GM21526 (cell line): ENCODE results near the gene MBD3L5.
"Not testable (repeated sequence)": the region's sequence is repeated elsewhere in the genome, so short reads cannot be mapped to it uniquely, and the experiment has no call there.

Source experiments
- ATAC-seq: cut with Tn5 transposase; IDR thresholded peaks from one replicate; pipeline ENCODE4 v1.9.1; 2021; ENCODE audit warnings: moderate library complexity; ENCODE audit not compliant: unreplicated experiment, low FRiP score

The MBD3L5 gene

DNA sequence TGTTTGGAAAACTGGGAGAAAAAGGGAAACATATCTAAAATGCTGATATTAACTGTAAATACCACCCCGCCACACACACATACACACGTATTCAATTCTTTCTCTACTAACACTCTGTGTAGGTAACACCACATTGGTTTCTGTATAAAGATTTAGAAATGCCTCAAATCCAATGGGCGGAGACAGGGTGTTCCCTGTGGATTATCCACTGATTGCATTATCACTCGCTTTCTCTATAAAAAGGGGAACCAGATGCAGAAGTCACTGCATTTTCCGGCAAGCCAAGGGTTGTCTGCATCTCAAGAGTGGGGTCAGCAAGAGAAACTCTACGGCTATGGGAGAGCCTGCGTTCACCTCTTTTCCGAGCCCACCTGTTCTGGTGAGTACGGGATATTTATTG lies at the start of gene MBD3L5:
MBD3L5 (plus strand) TSS at position 301 of the 400 bp plus-strand sequence; CDS start at position 335, 34 bp downstream.
- ATAC-seq = not testable (repeated sequence)

DNA sequence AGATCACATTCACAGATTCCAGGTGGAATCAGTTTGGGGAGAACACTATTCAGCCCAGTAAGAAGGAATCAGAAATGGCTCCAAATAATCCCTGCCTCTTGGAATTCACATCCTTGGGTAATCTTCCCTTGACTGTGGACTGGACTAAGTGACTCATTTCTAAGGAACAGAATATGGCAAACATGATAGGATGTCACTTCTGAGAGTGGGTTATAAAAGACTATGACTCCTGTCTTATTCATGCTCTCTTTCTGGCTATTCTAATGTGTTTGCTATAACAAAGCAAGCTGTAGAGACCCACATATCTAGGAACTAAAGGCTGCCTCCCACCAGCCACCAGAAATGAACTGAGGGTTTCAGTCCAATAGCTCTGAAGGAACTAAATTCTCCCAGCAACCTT lies 46.9 kb upstream of the MBD3L5 start:
- no peak for ATAC-seq

DNA sequence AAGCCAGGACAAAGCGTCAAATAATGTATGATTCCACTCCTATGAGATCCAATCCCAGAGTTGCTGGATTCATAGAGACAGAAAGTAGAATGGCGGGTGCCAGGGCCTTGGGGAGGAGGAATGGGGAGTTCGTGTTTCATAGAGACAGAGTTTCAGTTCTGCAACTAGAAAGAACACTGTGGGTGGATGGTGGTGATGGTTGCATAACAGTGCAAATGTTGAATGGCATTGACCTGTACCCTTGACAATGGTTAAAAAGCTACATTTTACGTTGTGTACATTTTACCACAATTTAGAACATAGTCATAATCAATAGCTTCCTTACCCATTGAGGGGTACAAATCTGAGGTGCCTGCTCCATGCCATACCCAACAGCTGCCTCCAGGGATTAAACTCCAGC lies 42.5 kb upstream of the MBD3L5 start:
- no peak for ATAC-seq

DNA sequence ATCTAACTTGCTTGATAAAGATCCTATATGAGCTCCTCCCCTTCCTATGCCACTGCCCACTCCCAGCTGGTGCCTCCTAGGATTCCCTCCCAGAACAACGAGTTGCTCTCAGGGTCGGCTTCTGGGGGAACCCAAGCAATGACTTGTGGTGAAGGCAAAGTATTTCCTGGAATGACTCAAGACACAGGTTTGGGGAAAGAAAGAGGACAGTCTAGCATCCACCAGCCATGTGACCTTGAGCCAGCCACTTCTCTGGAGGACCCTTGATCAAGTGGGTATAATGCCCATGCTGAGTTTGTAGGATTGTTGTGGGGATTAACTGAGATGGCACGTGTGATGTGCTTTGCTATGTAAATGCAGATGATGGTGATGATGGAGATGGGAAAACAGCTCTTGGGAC lies 42.1 kb upstream of the MBD3L5 start:
- ATAC-seq = no peak

DNA sequence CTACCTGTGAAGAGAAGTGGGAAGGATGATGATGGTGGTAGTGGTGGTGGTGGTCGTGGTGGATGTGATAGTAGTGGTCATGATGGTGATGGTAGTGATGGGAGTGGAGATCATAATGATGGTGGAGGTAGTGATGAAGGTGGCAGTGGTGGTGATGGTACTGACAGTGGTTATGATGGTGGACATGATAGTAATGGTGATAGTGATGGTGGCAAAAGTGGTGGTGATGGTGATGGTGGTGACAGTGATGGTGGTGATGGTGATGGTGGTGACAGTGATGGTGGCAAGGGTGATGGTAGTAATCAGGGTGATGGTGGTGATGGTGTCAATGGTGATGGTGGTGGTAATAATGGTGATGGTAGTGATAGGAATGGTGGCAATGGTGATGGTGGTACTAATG lies 35.3 kb upstream of the MBD3L5 start:
- no peak for ATAC-seq

DNA sequence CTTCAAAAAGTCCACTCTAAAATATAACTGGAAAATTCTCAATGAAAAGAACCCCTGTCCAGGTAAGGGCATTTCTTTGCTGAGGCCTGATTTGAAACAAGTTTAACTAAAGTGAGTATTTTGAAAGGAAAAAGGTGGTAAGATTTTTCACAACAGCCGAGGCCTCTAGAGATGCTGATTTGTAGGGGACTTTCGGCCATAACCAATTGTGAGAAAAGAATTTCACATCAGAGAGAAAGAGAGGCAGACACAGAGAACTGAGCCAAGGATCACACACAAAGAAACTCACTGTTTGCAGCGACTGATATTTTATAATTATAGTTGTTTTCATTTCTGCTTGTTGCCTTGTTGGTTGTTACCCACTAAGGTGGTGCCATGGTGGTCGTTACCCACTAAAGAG lies 33.6 kb upstream of the MBD3L5 start:
- no peak for ATAC-seq

DNA sequence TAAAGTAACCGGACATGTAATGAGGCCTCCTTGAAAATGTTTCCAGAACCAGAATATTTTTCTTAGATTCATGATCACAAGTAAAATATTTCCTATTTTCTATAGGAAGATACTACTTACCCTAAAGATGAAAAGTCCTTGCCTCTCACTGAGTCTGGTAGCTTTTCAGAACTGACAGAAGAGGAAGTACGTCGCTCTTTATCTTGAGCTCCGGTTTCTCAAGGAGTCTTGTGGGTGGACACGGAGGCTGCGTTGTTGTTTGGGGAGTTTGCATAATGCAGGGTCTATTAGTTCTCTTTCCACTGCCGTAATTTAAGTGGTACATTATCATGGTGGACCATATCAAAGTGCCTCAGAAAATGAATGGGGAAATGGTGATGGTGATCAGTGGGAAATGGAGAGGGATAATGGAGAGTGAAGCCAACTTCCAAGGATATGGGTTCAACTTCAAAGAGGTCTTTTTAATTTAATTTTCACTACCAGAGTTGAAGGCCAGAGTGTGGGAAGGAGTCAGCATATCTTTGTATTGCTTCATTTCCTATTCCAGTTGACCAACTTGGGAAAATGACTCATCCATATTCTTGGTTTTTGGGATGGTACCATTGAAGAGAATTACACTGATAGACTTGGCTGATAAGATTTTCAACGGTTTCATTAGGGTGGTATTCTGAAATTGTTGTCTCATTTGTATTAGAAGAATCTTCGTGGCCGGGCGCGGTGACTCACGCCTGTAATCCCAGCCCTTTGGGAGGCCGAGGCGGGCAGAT lies 32.5 kb upstream of the MBD3L5 start:
- ATAC-seq = no peak

DNA sequence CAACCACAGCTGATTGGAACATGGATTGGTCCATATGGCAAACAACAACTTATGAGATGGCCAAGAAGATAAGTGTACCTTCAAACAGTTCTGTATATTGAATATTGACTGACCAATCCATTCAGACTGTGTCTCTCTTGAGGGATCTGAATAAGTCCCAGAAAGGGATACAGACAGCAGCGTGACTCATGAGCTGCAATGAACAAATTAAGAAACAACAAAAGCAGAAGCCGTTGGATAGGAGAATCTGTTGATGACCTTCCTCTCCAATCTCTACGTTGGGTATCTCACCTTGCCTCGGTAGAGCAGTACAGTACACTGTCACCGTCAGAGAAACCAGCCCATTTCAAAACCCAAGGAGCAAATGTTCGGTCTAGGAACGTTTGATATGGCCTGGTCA lies 30.4 kb upstream of the MBD3L5 start:
- no peak for ATAC-seq

DNA sequence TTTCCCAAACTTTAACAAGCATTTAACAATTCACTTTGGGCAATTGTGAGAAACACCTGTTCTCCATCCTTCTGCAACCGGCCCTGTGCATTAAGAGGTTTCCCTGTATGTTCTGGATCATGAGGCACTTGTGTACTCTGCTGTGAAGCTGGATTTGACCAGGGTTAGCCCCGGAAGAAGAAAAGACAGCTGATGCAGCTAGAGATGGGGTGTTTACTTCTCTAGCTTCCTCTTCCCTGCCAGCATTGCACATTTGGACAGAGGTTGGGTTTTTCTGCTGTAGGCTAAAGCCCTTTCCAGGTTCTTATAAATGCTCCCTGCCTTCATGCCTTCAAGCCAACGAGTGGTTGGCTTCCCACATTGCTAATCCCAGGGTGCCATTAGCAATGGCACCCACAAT lies 30.0 kb upstream of the MBD3L5 start:
- no peak for ATAC-seq

DNA sequence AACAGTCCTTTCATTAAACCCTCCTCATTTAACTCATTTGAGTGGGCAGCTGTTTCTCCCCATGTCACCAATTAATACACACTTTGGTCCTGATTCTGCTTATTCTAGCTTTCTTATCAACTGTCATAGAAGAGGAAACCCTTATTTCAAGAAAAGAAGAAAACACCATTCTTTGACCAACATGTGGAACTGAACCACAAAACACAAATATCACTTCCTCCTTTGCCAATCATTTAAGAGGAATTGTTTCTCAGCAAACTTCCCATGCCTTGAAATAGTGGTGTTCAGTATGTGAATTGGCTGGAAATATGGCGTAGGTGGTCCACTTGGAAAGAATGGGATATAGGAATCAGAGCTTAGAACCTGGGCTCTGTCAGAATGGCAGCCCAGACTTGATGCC lies 29.6 kb upstream of the MBD3L5 start:
- ATAC-seq = no peak

DNA sequence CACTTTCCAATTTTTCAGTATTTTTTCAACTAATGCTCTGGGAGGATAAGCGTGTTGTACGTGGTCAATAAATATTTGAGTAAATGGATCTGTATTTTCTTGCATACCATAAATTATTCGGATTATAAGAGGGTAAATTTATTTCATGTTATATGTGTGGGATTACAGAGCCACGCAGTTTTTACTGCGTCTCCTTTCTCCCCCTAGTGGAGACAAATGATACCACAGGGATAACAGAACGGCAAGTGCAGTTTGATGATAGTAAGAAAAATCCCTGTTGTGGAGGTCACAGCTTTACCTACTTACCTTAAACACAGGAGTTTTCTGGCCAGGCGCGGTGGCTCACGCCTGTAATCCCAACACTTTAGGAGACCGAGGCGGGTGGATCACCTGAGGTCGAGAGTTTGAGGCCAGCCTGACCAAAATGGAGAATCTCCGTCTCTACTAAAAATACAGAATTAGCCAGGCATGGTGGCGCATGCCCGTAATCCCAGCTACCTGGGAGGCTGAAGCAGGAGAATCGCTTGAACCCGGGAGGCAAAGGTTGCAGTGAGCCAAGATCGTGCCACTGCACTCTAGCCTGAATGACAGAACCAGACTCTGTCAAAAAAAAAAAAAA lies 26.0 kb upstream of the MBD3L5 start:
- no peak for ATAC-seq

DNA sequence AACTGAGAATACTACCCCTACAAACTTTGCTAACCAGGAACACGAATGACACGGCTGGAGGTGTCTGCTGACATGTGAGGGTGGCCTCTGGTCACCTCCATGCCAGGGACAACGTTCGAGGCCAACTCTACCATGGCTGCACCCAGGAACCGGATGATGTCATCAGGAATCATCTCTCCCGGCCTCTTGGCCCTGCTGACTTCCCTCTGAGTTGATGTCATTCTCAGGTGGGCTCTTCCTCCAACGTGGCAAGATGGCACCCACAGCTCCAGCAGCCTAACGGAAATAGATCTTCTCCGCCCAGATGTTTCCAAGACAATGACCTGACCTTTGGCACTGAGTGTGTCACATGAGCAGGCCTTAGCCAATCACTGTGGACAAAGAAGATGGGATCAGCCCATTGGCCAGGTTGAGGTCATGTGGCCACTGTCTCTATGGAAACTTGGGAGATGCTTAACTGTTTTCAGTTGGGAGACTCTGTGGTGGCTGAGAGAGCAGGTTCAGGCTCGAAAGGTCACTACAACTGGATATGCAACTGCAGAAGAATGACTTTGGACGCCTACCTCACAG lies 24.2 kb upstream of the MBD3L5 start:
- no peak for ATAC-seq

DNA sequence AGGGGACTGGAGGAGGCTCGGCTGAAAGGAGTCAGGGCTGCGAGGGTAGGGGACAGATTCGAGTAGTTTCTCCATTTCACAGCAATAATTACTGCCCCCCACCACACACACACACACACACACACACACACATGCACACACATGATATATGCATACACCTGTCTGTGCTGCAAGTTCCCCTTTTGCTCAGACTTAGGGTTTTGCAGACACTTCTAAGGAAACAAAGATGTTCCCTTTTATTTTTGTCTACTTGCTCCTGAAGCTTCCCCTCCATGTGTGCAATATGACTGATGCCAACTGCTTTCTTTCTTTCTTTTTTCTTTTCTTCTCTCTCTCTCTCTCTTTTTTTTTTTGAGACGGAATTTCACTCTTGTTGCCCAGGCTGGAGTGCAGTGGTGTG lies 22.5 kb upstream of the MBD3L5 start:
- ATAC-seq = no peak

DNA sequence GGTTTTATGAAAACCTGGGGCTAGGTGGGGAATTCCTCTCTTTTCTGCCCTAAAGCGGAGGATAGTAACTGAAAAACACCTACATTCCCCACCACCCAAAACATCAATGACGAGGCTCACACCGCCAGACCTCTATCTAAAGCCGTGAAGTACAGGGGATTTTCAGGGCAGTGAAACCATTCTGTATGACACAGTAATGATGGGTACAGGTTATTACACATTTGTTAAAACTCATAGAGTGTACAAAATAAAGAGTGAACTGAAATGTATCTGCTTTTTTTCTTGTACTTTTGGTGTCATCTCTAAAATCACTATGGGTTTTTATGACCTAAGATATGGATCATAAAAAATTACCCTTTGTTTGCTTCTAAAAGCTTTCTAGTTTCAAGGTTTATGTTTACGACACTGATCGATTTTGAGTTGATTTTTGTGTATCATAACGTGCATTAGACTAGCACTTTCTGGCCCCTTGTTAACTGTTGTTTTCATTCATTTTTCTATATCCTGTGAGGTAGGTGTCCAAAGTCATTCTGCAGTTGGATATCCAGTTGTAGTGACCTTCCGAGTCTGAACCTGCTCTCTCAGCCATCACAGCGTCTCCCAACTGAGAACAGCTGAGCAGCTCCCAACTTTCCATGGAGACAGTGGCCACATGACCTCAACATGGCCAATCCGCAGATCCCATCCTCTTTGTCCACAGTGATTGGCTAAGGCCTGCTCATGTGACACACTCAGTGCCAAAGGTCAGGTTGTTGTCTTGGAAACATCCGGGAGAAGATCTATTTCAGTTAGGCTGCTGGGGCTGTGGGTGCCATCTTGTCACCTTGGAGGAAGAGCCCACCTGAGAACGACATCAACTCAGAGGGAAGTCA lies 19.4 kb upstream of the MBD3L5 start:
- no peak for ATAC-seq

DNA sequence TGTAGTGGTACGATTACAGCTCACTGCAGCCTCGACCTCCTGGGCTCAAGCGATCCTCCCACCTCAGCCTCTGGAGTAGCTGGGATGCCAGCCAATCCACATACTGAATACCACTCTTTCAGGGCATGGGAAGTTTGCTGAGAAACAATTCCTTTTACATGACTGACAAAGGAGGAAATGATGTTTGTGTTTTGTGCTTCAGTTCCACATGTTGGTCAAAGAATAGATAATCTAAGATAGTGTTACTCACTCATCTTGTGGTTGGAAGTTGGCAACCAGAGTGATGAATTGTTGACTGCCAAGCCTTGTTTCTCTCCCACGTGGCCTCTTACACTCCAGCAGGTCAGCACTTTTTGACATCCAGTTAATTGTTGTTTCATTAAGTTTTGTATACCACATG lies 16.7 kb upstream of the MBD3L5 start:
- no peak for ATAC-seq

DNA sequence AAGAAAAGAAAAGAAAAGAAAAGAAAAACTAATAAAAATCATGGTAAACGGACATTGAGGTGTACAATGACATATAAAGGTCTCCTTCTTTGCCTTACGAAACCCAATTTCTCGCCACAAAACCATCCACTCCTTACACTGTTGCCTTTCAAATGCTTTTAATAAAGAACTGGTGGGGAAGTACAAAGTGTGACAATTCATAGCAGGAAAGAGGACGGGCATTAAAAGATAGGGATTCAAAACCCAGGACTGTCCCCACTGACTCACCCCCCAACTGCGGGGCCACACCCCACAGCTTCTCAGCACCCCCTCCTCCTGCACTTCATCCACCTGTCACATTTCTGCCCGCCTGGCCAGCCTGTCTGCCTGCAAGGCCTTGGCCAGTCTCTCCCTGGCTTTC lies 11.6 kb upstream of the MBD3L5 start:
- ATAC-seq = no peak

DNA sequence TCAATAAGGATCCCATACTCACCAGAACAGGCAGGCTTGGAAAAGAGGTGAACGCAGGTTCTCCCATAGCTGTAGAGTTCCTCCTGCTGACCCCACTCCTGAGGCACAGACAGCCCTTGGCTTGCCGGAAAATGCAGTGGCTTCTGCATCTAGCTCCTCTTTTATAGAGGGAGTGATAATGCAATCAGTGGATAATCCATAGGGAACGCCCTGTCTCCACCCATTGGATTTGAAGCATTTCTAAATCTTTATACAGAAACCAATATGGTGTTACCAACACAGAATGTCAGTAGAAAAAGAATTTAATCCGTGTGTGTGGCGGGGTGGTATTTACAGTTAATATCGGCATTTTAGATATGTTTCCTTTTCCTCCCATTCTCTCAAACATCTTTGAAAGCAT lies 9.0 kb upstream of the MBD3L5 start, which contains the start of gene MBD3L2B:
MBD3L2B (minus strand) TSS at position 101 of the 400 bp plus-strand sequence; CDS start at position 67, 34 bp downstream.
- ATAC-seq = not testable (repeated sequence)

DNA sequence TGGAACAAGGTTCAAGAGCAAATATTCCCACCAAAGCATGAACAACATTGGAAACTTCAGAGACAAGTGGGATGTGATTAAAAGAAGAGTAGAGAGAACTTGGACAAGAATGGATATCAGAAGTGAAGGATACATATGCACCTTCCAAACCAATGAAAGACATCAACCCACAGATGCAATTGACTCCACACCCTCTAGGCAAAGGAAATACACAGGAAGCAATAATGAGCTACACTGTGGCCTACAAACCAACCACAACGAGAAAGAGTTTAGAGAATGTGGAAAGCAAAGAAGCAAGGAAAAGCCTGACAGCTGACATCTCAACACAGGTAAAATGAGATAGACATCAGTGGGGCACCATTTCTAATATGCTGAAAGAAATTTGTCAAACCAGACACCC lies 1.6 kb upstream of the MBD3L5 start:
- ATAC-seq = not testable (repeated sequence)

DNA sequence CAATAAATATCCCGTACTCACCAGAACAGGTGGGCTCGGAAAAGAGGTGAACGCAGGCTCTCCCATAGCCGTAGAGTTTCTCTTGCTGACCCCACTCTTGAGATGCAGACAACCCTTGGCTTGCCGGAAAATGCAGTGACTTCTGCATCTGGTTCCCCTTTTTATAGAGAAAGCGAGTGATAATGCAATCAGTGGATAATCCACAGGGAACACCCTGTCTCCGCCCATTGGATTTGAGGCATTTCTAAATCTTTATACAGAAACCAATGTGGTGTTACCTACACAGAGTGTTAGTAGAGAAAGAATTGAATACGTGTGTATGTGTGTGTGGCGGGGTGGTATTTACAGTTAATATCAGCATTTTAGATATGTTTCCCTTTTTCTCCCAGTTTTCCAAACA lies 9.7 kb downstream of the MBD3L5 start, which contains the start of gene MBD3L4:
MBD3L4 (minus strand) TSS at position 101 of the 400 bp plus-strand sequence; CDS start at position 66, 35 bp downstream.
- not testable (repeated sequence) for ATAC-seq

DNA sequence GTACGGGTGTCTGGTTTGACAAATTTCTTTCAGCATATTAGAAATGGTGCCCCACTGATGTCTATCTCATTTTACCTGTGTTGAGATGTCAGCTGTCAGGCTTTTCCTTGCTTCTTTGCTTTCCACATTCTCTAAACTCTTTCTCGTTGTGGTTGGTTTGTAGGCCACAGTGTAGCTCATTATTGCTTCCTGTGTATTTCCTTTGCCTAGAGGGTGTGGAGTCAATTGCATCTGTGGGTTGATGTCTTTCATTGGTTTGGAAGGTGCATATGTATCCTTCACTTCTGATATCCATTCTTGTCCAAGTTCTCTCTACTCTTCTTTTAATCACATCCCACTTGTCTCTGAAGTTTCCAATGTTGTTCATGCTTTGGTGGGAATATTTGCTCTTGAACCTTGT lies 11.2 kb downstream of the MBD3L5 start:
- not testable (repeated sequence) for ATAC-seq

DNA sequence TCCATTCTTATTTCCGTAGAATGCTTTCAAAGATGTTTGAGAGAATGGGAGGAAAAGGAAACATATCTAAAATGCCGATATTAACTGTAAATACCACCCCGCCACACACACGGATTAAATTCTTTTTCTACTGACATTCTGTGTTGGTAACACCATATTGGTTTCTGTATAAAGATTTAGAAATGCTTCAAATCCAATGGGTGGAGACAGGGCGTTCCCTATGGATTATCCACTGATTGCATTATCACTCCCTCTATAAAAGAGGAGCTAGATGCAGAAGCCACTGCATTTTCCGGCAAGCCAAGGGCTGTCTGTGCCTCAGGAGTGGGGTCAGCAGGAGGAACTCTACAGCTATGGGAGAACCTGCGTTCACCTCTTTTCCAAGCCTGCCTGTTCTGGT lies 18.6 kb downstream of the MBD3L5 start, which contains the start of gene MBD3L2:
MBD3L2 (plus strand) TSS at position 301 of the 400 bp plus-strand sequence; CDS start at position 354, 53 bp downstream.
- ATAC-seq = not testable (repeated sequence)
